Measurements from ENCODE around the gene HIGD1C. TPM values are rescaled to one million over a fixed set of nuclear protein-coding genes. Genes with fewer than 3 reads are reported as not detected.

HIGD1C gene
- total and polyA plus RNA-seq, 4 donors = not detected

- Histone ChIP-seq H3K9ac (ENCODE audit: insufficient read depth in 1 of 2, low read length in 2 of 2) (no peak overlapping the region), H3K36me3 (ENCODE audit: control insufficient read depth in 4 of 4, insufficient read depth in 4 of 4, low read length in 4 of 4) (peaks cover 0 to 5% (median 0%) of the 10 kb centered on the region in 4 donors), H3K9me3 (ENCODE audit: control insufficient read depth in 4 of 4, insufficient read depth in 3 of 4, low read length in 3 of 4) (no peaks in the 10 kb centered on the region), H3K4me3 (no peak overlapping the region), H3K27me3 (ENCODE audit: control insufficient read depth in 3 of 3, insufficient read depth in 3 of 3, low read length in 2 of 3) (no peaks in the 10 kb centered on the region), H3K4me1 (ENCODE audit: control insufficient read depth in 5 of 5, insufficient read depth in 5 of 5, low read length in 5 of 5) (peaks cover 0 to 5% (median 0%) of the 10 kb centered on the region in 5 donors), H3K27ac (ENCODE audit: low read depth in 1 of 2, low read length in 1 of 2) (no peak overlapping the region)
- ATAC-seq (ENCODE audit: insufficient read depth, low FRiP score) (no peak), DNase-seq (peak in 1 of 3 donors; percentile 30)
- 63 to 79% methylated on average over 6 of the region's 6 CpGs for WGBS, 2 donors
- TF ChIP-seq, protein P1, sequence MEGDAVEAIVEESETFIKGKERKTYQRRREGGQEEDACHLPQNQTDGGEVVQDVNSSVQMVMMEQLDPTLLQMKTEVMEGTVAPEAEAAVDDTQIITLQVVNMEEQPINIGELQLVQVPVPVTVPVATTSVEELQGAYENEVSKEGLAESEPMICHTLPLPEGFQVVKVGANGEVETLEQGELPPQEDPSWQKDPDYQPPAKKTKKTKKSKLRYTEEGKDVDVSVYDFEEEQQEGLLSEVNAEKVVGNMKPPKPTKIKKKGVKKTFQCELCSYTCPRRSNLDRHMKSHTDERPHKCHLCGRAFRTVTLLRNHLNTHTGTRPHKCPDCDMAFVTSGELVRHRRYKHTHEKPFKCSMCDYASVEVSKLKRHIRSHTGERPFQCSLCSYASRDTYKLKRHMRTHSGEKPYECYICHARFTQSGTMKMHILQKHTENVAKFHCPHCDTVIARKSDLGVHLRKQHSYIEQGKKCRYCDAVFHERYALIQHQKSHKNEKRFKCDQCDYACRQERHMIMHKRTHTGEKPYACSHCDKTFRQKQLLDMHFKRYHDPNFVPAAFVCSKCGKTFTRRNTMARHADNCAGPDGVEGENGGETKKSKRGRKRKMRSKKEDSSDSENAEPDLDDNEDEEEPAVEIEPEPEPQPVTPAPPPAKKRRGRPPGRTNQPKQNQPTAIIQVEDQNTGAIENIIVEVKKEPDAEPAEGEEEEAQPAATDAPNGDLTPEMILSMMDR (IDR thresholded peaks at IDR 0.05; ENCODE audit: control extremely low read depth, extremely low read depth) = no peak
Observed at GRCh38 chr12:50979369-50980052, 27.2 kb downstream of the HIGD1C start.

- H3K27ac ChIP-seq (ENCODE audit: low read depth in 1 of 2, low read length in 1 of 2) = no peak overlapping the region
- H3K4me1 ChIP-seq (ENCODE audit: control insufficient read depth in 5 of 5, insufficient read depth in 5 of 5, low read length in 5 of 5) = peaks cover 0 to 11% (median 0%) of the 10 kb centered on the region in 5 donors
- H3K4me3 ChIP-seq = no peak overlapping the region
- 97 to 98% methylated on average over 2 of the region's 2 CpGs for WGBS, 2 donors
- no peak for ATAC-seq (ENCODE audit: insufficient read depth, low FRiP score)
- H3K9ac ChIP-seq (ENCODE audit: insufficient read depth in 1 of 2, low read length in 2 of 2) = no peak overlapping the region
- H3K9me3 ChIP-seq (ENCODE audit: control insufficient read depth in 4 of 4, insufficient read depth in 3 of 4, low read length in 3 of 4) = no peaks in the 10 kb centered on the region
- no peaks in the 10 kb centered on the region for H3K27me3 ChIP-seq (ENCODE audit: control insufficient read depth in 3 of 3, insufficient read depth in 3 of 3, low read length in 2 of 3)
- DNase-seq = no peak
- peaks cover 0 to 5% (median 1%) of the 10 kb centered on the region in 4 donors for H3K36me3 ChIP-seq (ENCODE audit: control insufficient read depth in 4 of 4, insufficient read depth in 4 of 4, low read length in 4 of 4)
- TF ChIP-seq, protein P1 (IDR thresholded peaks at IDR 0.05; ENCODE audit: control extremely low read depth, extremely low read depth) = no peak
Observed at GRCh38 chr12:50980545-50980944, 28.2 kb downstream of the HIGD1C start.

GRCh38 chr12:50981319-50982239 lies 29.2 kb downstream of the HIGD1C start:
- TF ChIP-seq, protein P1 (IDR thresholded peaks at IDR 0.05; ENCODE audit: control extremely low read depth, extremely low read depth) = no peak
- Histone ChIP-seq H3K9me3 (ENCODE audit: control insufficient read depth in 4 of 4, insufficient read depth in 3 of 4, low read length in 3 of 4) (no peaks in the 10 kb centered on the region), H3K4me1 (ENCODE audit: control insufficient read depth in 5 of 5, insufficient read depth in 5 of 5, low read length in 5 of 5) (peaks cover 0 to 11% (median under 1%) of the 10 kb centered on the region in 5 donors), H3K9ac (ENCODE audit: insufficient read depth in 1 of 2, low read length in 2 of 2) (no peak overlapping the region), H3K4me3 (no peak overlapping the region), H3K27ac (ENCODE audit: low read depth in 1 of 2, low read length in 1 of 2) (no peak overlapping the region), H3K27me3 (ENCODE audit: control insufficient read depth in 3 of 3, insufficient read depth in 3 of 3, low read length in 2 of 3) (no peaks in the 10 kb centered on the region), H3K36me3 (ENCODE audit: control insufficient read depth in 4 of 4, insufficient read depth in 4 of 4, low read length in 4 of 4) (peaks cover 0 to 6% (median 3%) of the 10 kb centered on the region in 4 donors)
- ATAC-seq (ENCODE audit: insufficient read depth, low FRiP score) (no peak), DNase-seq (no peak)
- WGBS, 2 donors = 78 to 84% methylated on average over 6 of the region's 6 CpGs
